Endothelial cell of umbilical vein (primary cell): ENCODE measurements around the gene TXNRD1. TPM values are rescaled to one million over a fixed set of nuclear protein-coding genes. Genes with fewer than 3 reads are reported as not detected.

Experiments
- BruUV-seq: library from RNA; stranded (reverse); fragments of 400-500 nt; replicated peaks from 2 replicates; lab custom pipeline; 2021; lab: Mats Ljungman, UMichigan
- CTCF ChIA-PET: fragments of 300-600, 350-600 bp; sonication (Branson Sonifier 250); formaldehyde crosslinking; loops from one replicate; lab custom pipeline; 2021; ENCODE audit warnings: antibody characterized with exemption, inconsistent platforms; lab: Charles Lee
- POLR2A ChIA-PET: fragments of 300-600, 350-600 bp; sonication (Branson Sonifier 250); formaldehyde crosslinking; loops from one replicate; lab custom pipeline; 2021; ENCODE audit warnings: antibody characterized with exemption, inconsistent platforms; lab: Charles Lee
- DNase-seq: peaks from one replicate; pipeline ENCODE4 v3.0.0-alpha.2; 2011; ENCODE audit warnings: low read depth, low spot score
- FAIRE-seq: peaks from 2 replicates; lab custom pipeline; 2011; peaks lifted over from hg19 to GRCh38; lab: Jason Lieb, UNC
- H2AFZ ChIP-seq: 2 replicates; pipeline ENCODE4 v1.6.0; 2012; ENCODE audit warnings: low read depth, low read length, control low read depth, inconsistent platforms
- H3K27ac ChIP-seq: 2 replicates; pipeline ENCODE4 v1.5.1; 2011; ENCODE audit warnings: low read depth, mild to moderate bottlenecking, control low read depth, low read length, moderate library complexity; ENCODE audit not compliant: insufficient read depth
- H3K27me3 ChIP-seq, 2 experiments: 2 replicates each; pipeline versions ENCODE4 v1.6.0 to v1.6.1; 2011; ENCODE audit warnings: low read length in 2 of 2, mixed read lengths in 1 of 2; ENCODE audit not compliant: control insufficient read depth in 2 of 2, insufficient read depth in 2 of 2
- H3K36me3 ChIP-seq, 2 experiments: 2 replicates in 1 of 2; 3 replicates in 1 of 2; pipeline ENCODE4 v1.5.1; 2011; ENCODE audit warnings: low read length in 2 of 2, mild to moderate bottlenecking in 1 of 2, moderate library complexity in 1 of 2; ENCODE audit not compliant: control insufficient read depth in 2 of 2, insufficient read depth in 2 of 2; ENCODE audit errors: extremely low read depth in 1 of 2
- H3K4me1 ChIP-seq: 3 replicates; pipeline ENCODE4 v1.5.1; 2011; ENCODE audit warnings: mild to moderate bottlenecking, low read length; ENCODE audit not compliant: control insufficient read depth, insufficient read depth; ENCODE audit errors: extremely low read depth
- H3K4me2 ChIP-seq: 2 replicates; pipeline ENCODE4 v1.6.1; 2011; ENCODE audit warnings: low read length, control low read depth, mixed read lengths; ENCODE audit not compliant: insufficient read depth
- H3K4me3 ChIP-seq, 3 experiments: fragments of 200-600 bp in 1 of 3; sonication (generic), shearing (Covaris generic) in 1 of 3; replicated peaks in 1 of 3; 2 replicates each; pipeline ENCODE4 v1.5.1; 2011 to 2016; ENCODE audit warnings: control low read depth in 3 of 3, low read length in 3 of 3, mild to moderate bottlenecking in 2 of 3, inconsistent platforms in 1 of 3, low read depth in 1 of 3, moderate library complexity in 1 of 3; ENCODE audit not compliant: insufficient read depth in 1 of 3
- H3K79me2 ChIP-seq: 2 replicates; pipeline ENCODE4 v1.6.0; 2012; ENCODE audit warnings: low read length, inconsistent platforms; ENCODE audit not compliant: control insufficient read depth, insufficient read depth
- H3K9ac ChIP-seq: replicated peaks from 2 replicates; pipeline ENCODE3; 2011; ENCODE audit warnings: low read length, control low read depth; ENCODE audit not compliant: insufficient read depth; ENCODE audit errors: extremely low read depth
- H3K9me1 ChIP-seq: replicated peaks from 3 replicates; pipeline ENCODE4 v1.6.0; 2011; ENCODE audit warnings: mild to moderate bottlenecking, low read length; ENCODE audit not compliant: control insufficient read depth, insufficient read depth; ENCODE audit errors: extremely low read depth
- H3K9me3 ChIP-seq: replicated peaks from 2 replicates; pipeline ENCODE4 v1.5.1; 2012; ENCODE audit warnings: low read length, inconsistent platforms; ENCODE audit not compliant: control insufficient read depth, insufficient read depth
- H4K20me1 ChIP-seq: replicated peaks from 2 replicates; pipeline ENCODE3; 2011; ENCODE audit warnings: mild to moderate bottlenecking, low read length; ENCODE audit not compliant: control insufficient read depth, insufficient read depth; ENCODE audit errors: extremely low read depth
- EZH2 ChIP-seq: IDR thresholded peaks from 2 replicates; pipeline ENCODE4 v1.6.1; 2012; ENCODE audit warnings: borderline replicate concordance, low read depth, mild to moderate bottlenecking, moderate library complexity, low read length, inconsistent platforms; ENCODE audit not compliant: severe bottlenecking
- FOS ChIP-seq: IDR thresholded peaks from 2 replicates; pipeline ENCODE4 v1.6.1; 2011; ENCODE audit warnings: mild to moderate bottlenecking, low read length, moderate library complexity, borderline replicate concordance; ENCODE audit not compliant: insufficient read depth
- GATA2 ChIP-seq: IDR thresholded peaks from 2 replicates; pipeline ENCODE4 v1.7.0; 2011; ENCODE audit warnings: low read depth, mild to moderate bottlenecking, moderate library complexity, mixed read lengths, low read length; ENCODE audit not compliant: insufficient read length, insufficient read depth
- JUN ChIP-seq: IDR thresholded peaks from 2 replicates; pipeline ENCODE4 v1.6.1; 2011; ENCODE audit warnings: borderline replicate concordance, low read depth; ENCODE audit not compliant: insufficient read length, insufficient read depth
- MAX ChIP-seq: IDR thresholded peaks from 2 replicates; pipeline ENCODE4 v1.6.1; 2011; ENCODE audit not compliant: insufficient read depth, insufficient read length
- MYC ChIP-seq: IDR thresholded peaks from one replicate; pipeline ENCODE4 v1.6.1; 2011; ENCODE audit warnings: mild to moderate bottlenecking, low read depth, low read length
- POLR2A ChIP-seq: IDR thresholded peaks from 2 replicates; pipeline ENCODE4 v1.6.1; 2012; ENCODE audit warnings: low read depth, mild to moderate bottlenecking, control low read depth, low read length
- POLR2AphosphoS5 ChIP-seq: IDR thresholded peaks from 2 replicates; pipeline ENCODE4 v1.6.1; 2012; ENCODE audit warnings: low read depth, mild to moderate bottlenecking, control low read depth, low read length, moderate library complexity; ENCODE audit not compliant: insufficient read depth
- dilution Hi-C: fragments of 300-500 bp; cut with MboI; formaldehyde crosslinking; loops from one replicate; pipeline ENCODE4 v1.15.0; 2019; ENCODE audit warnings: low sequenced_read_pairs; ENCODE audit not compliant: extremely low pct_ligation_motif_present
- intact Hi-C: fragments of 100-400 bp; cut with micrococcal nuclease; formaldehyde crosslinking; loops from one replicate; pipeline ENCODE4 v1.10.0; 2022
- polyA plus RNA-seq, 4 experiments: library from polyadenylated mRNA; depleted of rRNA in 3 of 4; stranded (reverse) in 3 of 4; unstranded in 1 of 4; fragments of >200 nt; gene quantifications; 2 replicates each; pipeline versions ENCODE4 v1.2.1 to v1.2.3, GENCODE V29; 2011 to 2012; ENCODE audit warnings: missing spikeins in 1 of 4
- total RNA-seq: library from RNA; stranded (reverse); gene quantifications from 2 replicates; pipeline ENCODE4 v1.2.3, GENCODE V29; 2021
- TF ChIP-seq, protein P1 (sequence below), 2 donors: IDR thresholded peaks; 1 replicate in 1 of 2; 2 replicates in 1 of 2; pipeline ENCODE4 v1.5.1; 2011; ENCODE audit warnings: low read length in 2 of 2, mild to moderate bottlenecking in 2 of 2, moderate library complexity in 2 of 2, control low read depth in 1 of 2, inconsistent platforms in 1 of 2, low read depth in 1 of 2; ENCODE audit not compliant: insufficient read depth in 1 of 2; ENCODE audit errors: extremely low read depth in 1 of 2

The TXNRD1 gene
- total and polyA plus RNA-seq, 2 donors (not counting 3 experiments of a cell fraction or from before 2014, with no cell fraction given), result 309 to 566 TPM

DNA sequence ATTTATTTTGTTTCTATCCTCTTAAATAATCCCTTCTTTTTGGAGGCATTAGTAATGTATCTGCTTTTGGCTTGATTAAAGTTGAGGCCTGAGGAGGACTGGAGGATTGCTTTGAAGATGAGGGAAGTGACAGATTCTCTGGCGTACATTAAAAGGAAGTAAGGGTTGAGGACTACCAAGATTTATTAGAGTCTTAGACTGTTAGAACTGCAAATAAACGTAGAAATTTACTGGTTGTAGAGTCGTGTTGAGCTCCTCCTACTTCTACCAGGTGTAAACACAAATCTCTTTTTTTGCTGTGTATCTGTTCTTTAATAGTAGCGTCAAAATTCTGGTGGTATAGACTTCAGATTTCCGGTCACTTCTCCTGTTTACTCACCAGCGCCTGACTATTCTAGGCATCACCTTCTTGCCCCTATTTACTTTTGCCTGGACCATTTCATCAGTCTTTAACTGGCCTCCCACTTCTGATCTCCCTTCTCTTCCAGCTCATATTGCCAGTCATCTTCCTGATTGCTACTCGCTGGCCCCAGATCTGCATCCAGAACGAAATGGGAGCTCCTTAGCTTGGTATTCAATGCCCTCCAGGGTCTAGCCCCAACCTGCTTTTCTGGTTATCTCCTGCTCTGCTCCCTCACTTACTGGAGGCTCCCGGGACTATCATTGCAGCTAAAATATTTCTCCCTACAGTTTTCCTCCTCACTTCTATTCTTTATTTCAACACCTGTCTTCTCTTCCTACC is 79.5 kb downstream of the TXNRD1 start:
- H3K27ac ChIP-seq, result no peak overlapping the region
- peaks cover 19% of the 10 kb centered on the region for H4K20me1 ChIP-seq
- dilution Hi-C loops (no loop called here), intact Hi-C loops (loop anchor here (1.0 kb wide), 1 partner anchor 80 kb away; the partner anchor contains the start of gene TXNRD1)
- no peak overlapping the region for H3K9ac ChIP-seq
- no peaks in the 10 kb centered on the region for H3K9me1 ChIP-seq
- TF ChIP-seq FOS, result no peak
- peak; percentile 23 for TF ChIP-seq POLR2AphosphoS5
- no peak for TF ChIP-seq JUN
- peak; percentile 15 for TF ChIP-seq POLR2A
- no peak overlapping the region for H2AFZ ChIP-seq
- H3K4me2 ChIP-seq, result peak overlapping the region; percentile 48
- no TSS peak for BruUV-seq
- no peak for DNase-seq
- H3K36me3 ChIP-seq, result peaks cover 12 to 42% of the 10 kb centered on the region in 2 experiments
- peak overlapping the region in 1 of 3 experiments; percentile 8 for H3K4me3 ChIP-seq
- H3K9me3 ChIP-seq, result no peaks in the 10 kb centered on the region
- H3K27me3 ChIP-seq, result no peaks in the 10 kb centered on the region
- CTCF ChIA-PET, result interaction anchor here (1.0 to 1.9 kb wide), 3 partner anchors 75 to 81 kb away, joined by 3 to 13 read pairs (median 9); partner anchors contain the start of gene TXNRD1
- peaks cover 94% of the 10 kb centered on the region for H3K79me2 ChIP-seq
- peaks cover 63% of the 10 kb centered on the region for H3K4me1 ChIP-seq
- no peak for FAIRE-seq
- POLR2A ChIA-PET, result interaction anchor here (1.5 to 15.5 kb wide), 3 partner anchors 8 to 77 kb away, joined by 4 to 222 read pairs (median 21); partner anchors contain the start of genes EID3 and TXNRD1

DNA sequence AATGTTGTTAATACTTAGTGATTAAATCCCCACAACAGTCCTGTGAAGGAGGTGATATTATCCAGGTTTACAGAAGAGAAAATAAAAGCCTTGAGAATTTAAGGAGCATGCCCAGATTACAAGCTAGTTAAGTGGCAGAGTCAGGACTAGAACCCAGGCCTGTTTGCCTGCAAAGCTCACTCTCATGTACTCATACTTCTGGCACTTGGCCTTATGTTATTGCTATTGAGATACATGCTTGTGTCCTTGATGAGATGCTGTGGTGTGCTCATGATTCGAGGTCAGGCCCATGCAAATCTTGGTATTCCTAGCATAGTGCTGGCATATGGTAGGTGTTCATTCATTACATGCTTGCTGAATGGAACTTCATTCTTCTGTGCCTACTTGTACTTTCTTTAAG is 80.4 kb downstream of the TXNRD1 start:
- ChIA-PET CTCF (interaction anchor here (1.0 to 1.9 kb wide), 4 partner anchors 76 to 82 kb away, joined by 3 to 13 read pairs (median 6); partner anchors contain the start of gene TXNRD1), POLR2A (interaction anchor here (0.5 to 15.5 kb wide), 4 partner anchors 8 to 77 kb away, joined by 3 to 222 read pairs (median 12); partner anchors contain the start of genes EID3 and TXNRD1)
- H3K79me2 ChIP-seq, result peaks cover 94% of the 10 kb centered on the region
- peaks cover 70% of the 10 kb centered on the region for H3K4me1 ChIP-seq
- H3K27ac ChIP-seq, result no peak overlapping the region
- peaks cover 12 to 48% of the 10 kb centered on the region in 2 experiments for H3K36me3 ChIP-seq
- intact Hi-C loops (no loop called here), dilution Hi-C loops (no loop called here)
- peaks cover 22% of the 10 kb centered on the region for H4K20me1 ChIP-seq
- peak overlapping the region; percentile 14 for H3K4me2 ChIP-seq
- DNase-seq, result no peak
- no peaks in the 10 kb centered on the region for H3K9me1 ChIP-seq
- no peaks in the 10 kb centered on the region for H3K9me3 ChIP-seq
- H2AFZ ChIP-seq, result no peak overlapping the region
- no peak for FAIRE-seq
- H3K9ac ChIP-seq, result no peak overlapping the region
- no peak for TF ChIP-seq POLR2A
- TF ChIP-seq MAX, result no peak
- no peak for TF ChIP-seq JUN
- TF ChIP-seq FOS, result no peak
- TF ChIP-seq, protein P1, sequence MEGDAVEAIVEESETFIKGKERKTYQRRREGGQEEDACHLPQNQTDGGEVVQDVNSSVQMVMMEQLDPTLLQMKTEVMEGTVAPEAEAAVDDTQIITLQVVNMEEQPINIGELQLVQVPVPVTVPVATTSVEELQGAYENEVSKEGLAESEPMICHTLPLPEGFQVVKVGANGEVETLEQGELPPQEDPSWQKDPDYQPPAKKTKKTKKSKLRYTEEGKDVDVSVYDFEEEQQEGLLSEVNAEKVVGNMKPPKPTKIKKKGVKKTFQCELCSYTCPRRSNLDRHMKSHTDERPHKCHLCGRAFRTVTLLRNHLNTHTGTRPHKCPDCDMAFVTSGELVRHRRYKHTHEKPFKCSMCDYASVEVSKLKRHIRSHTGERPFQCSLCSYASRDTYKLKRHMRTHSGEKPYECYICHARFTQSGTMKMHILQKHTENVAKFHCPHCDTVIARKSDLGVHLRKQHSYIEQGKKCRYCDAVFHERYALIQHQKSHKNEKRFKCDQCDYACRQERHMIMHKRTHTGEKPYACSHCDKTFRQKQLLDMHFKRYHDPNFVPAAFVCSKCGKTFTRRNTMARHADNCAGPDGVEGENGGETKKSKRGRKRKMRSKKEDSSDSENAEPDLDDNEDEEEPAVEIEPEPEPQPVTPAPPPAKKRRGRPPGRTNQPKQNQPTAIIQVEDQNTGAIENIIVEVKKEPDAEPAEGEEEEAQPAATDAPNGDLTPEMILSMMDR (IDR thresholded peaks at IDR 0.05; ENCODE audit: extremely low read depth in 1 of 2, insufficient read depth in 1 of 2, low read depth in 1 of 2, low read length in 2 of 2), result no peak
- TF ChIP-seq GATA2, result no peak
- no peak for TF ChIP-seq POLR2AphosphoS5
- no peak for TF ChIP-seq MYC
- no peak for TF ChIP-seq EZH2
- no TSS peak for BruUV-seq
- H3K4me3 ChIP-seq, result no peak overlapping the region
- H3K27me3 ChIP-seq, result no peaks in the 10 kb centered on the region
